ENCODE data around the gene PCSK5. TPM values are rescaled to one million over a fixed set of nuclear protein-coding genes. Genes with fewer than 3 reads are reported as not detected.

Gene PCSK5
- polyA plus RNA-seq, 3 donors: 14.4 to 17.8 (median 17.3) TPM

GRCh38 chr9:76370396-76371023 is 480.0 kb downstream of the PCSK5 start:
- DNase-seq (ENCODE audit: extremely low read depth in 1 of 11, low read depth in 9 of 11, low spot score in 4 of 11): no peak

GRCh38 chr9:76371901-76372300 is 481.4 kb downstream of the PCSK5 start:
- DNase-seq (ENCODE audit: extremely low read depth in 1 of 11, low read depth in 9 of 11, low spot score in 4 of 11): no peak

GRCh38 chr9:76372336-76372735 is 481.9 kb downstream of the PCSK5 start:
- DNase-seq (ENCODE audit: extremely low read depth in 1 of 11, low read depth in 9 of 11, low spot score in 4 of 11): no peak

- DNase-seq (ENCODE audit: extremely low read depth in 1 of 11, low read depth in 9 of 11, low spot score in 4 of 11): no peak
These were observed 482.8 kb downstream of the PCSK5 start for GRCh38 chr9:76373173-76373783.

GRCh38 chr9:76373784-76374474 is 483.5 kb downstream of the PCSK5 start:
- no peak for DNase-seq (ENCODE audit: extremely low read depth in 1 of 11, low read depth in 9 of 11, low spot score in 4 of 11)

GRCh38 chr9:76374783-76375559 is 484.5 kb downstream of the PCSK5 start:
- peak in 9 of 11 donors; percentile 46 to 78 (median 60) for DNase-seq (ENCODE audit: extremely low read depth in 1 of 11, low read depth in 9 of 11, low spot score in 4 of 11)

- DNase-seq (ENCODE audit: extremely low read depth in 1 of 11, low read depth in 9 of 11, low spot score in 4 of 11): no peak
These were observed 487.3 kb downstream of the PCSK5 start for GRCh38 chr9:76377791-76378190.

GRCh38 chr9:76378367-76379073 is 488.0 kb downstream of the PCSK5 start:
- DNase-seq (ENCODE audit: extremely low read depth in 1 of 11, low read depth in 9 of 11, low spot score in 4 of 11): no peak

- no peak for DNase-seq (ENCODE audit: extremely low read depth in 1 of 11, low read depth in 9 of 11, low spot score in 4 of 11)
These were observed 489.0 kb downstream of the PCSK5 start for GRCh38 chr9:76379494-76379893.

- no peak for DNase-seq (ENCODE audit: extremely low read depth in 1 of 11, low read depth in 9 of 11, low spot score in 4 of 11)
These were observed 500.2 kb downstream of the PCSK5 start for GRCh38 chr9:76390656-76391055.

GRCh38 chr9:76394195-76394959 is 503.9 kb downstream of the PCSK5 start, which contains the start of gene RFK:
Gene RFK, minus strand, starts transcription at chr9:76394426. Its CDS starts 255 bp downstream, at chr9:76394171.
- DNase-seq (ENCODE audit: extremely low read depth in 1 of 11, low read depth in 9 of 11, low spot score in 4 of 11): peak; percentile 79 to 92 (median 88)

GRCh38 chr9:76394960-76395252 is 504.4 kb downstream of the PCSK5 start:
- DNase-seq (ENCODE audit: extremely low read depth in 1 of 11, low read depth in 9 of 11, low spot score in 4 of 11): peak in 2 of 11 donors; percentile 28 to 44

GRCh38 chr9:76395381-76395780 is 504.9 kb downstream of the PCSK5 start:
- no peak for DNase-seq (ENCODE audit: extremely low read depth in 1 of 11, low read depth in 9 of 11, low spot score in 4 of 11)

- no peak for DNase-seq (ENCODE audit: extremely low read depth in 1 of 11, low read depth in 9 of 11, low spot score in 4 of 11)
These were observed 505.7 kb downstream of the PCSK5 start for GRCh38 chr9:76396144-76396543.

GRCh38 chr9:76396597-76396996 is 506.1 kb downstream of the PCSK5 start:
- DNase-seq (ENCODE audit: extremely low read depth in 1 of 11, low read depth in 9 of 11, low spot score in 4 of 11): no peak

GRCh38 chr9:76399856-76400255 is 509.4 kb downstream of the PCSK5 start:
- DNase-seq (ENCODE audit: extremely low read depth in 1 of 11, low read depth in 9 of 11, low spot score in 4 of 11): no peak

GRCh38 chr9:76400534-76401096 is 510.1 kb downstream of the PCSK5 start:
- no peak for DNase-seq (ENCODE audit: extremely low read depth in 1 of 11, low read depth in 9 of 11, low spot score in 4 of 11)

GRCh38 chr9:76401176-76401575 is 510.7 kb downstream of the PCSK5 start:
- DNase-seq (ENCODE audit: extremely low read depth in 1 of 11, low read depth in 9 of 11, low spot score in 4 of 11): no peak
